Neuronal stem cell (in vitro differentiated cells): ENCODE measurements around the gene LRRC4B.

Source experiments
- DNase-seq: peaks from one replicate; pipeline ENCODE4 v3.0.0-alpha.2; 2013; ENCODE audit warnings: low spot score
- H2AFZ ChIP-seq: one replicate; pipeline ENCODE4 v1.6.1; 2013; ENCODE audit warnings: mild to moderate bottlenecking, low read length, inconsistent platforms
- H2AK5ac ChIP-seq: 2 replicates; pipeline ENCODE4 v1.6.1; 2013; ENCODE audit warnings: low read depth, mild to moderate bottlenecking, inconsistent platforms, low read length, moderate library complexity, mixed read lengths
- H2BK120ac ChIP-seq: 2 replicates; pipeline ENCODE4 v1.6.1; 2013; ENCODE audit warnings: low read depth, mild to moderate bottlenecking, inconsistent platforms, low read length, moderate library complexity, mixed read lengths
- H2BK12ac ChIP-seq: one replicate; pipeline ENCODE4 v1.6.1; 2013; ENCODE audit warnings: low read length, inconsistent platforms
- H2BK15ac ChIP-seq: 2 replicates; pipeline ENCODE4 v1.6.1; 2013; ENCODE audit warnings: mild to moderate bottlenecking, low read length, inconsistent platforms, mixed read lengths
- H2BK5ac ChIP-seq: one replicate; pipeline ENCODE4 v1.6.1; 2013; ENCODE audit warnings: inconsistent platforms, mild to moderate bottlenecking, low read length, moderate library complexity
- H3K14ac ChIP-seq: one replicate; pipeline ENCODE4 v1.6.1; 2013; ENCODE audit warnings: low read length, inconsistent platforms
- H3K18ac ChIP-seq: 2 replicates; pipeline ENCODE4 v1.6.1; 2013; ENCODE audit warnings: low read length, inconsistent platforms
- H3K23ac ChIP-seq: 2 replicates; pipeline ENCODE4 v1.6.1; 2013; ENCODE audit warnings: low read depth, mild to moderate bottlenecking, mixed read lengths, low read length, inconsistent platforms; ENCODE audit not compliant: poor library complexity
- H3K27ac ChIP-seq: replicated peaks from 3 replicates; pipeline ENCODE4 v1.5.1; 2013; ENCODE audit warnings: low read length, inconsistent platforms
- H3K27me3 ChIP-seq, 3 experiments: 2 replicates each; pipeline ENCODE4 v1.6.1; 2013; ENCODE audit warnings: low read length in 3 of 3, mild to moderate bottlenecking in 2 of 3, inconsistent platforms in 1 of 3, low read depth in 1 of 3, mixed read lengths in 1 of 3, moderate library complexity in 1 of 3; ENCODE audit not compliant: control insufficient read depth in 3 of 3, insufficient read depth in 3 of 3
- H3K36me3 ChIP-seq, 2 donors: replicated peaks in 1 of 2; 2 replicates each; pipeline ENCODE4 v1.6.1; 2013; ENCODE audit warnings: low read length in 2 of 2; ENCODE audit not compliant: control insufficient read depth in 2 of 2, insufficient read depth in 2 of 2
- H3K4ac ChIP-seq: 2 replicates; pipeline ENCODE4 v1.6.1; 2013; ENCODE audit warnings: inconsistent platforms, mild to moderate bottlenecking, low read length, moderate library complexity
- H3K4me1 ChIP-seq, 2 donors: 1 replicate in 1 of 2; 2 replicates in 1 of 2; pipeline ENCODE4 v1.6.1; 2013; ENCODE audit warnings: low read length in 2 of 2, low read depth in 1 of 2; ENCODE audit not compliant: control insufficient read depth in 2 of 2, insufficient read depth in 1 of 2
- H3K4me2 ChIP-seq: one replicate; pipeline ENCODE4 v1.6.1; 2013; ENCODE audit warnings: mild to moderate bottlenecking, low read length, inconsistent platforms; ENCODE audit not compliant: insufficient read depth, poor library complexity, severe bottlenecking
- H3K4me3 ChIP-seq, 2 donors: 2 replicates each; pipeline ENCODE4 v1.5.1; 2013; ENCODE audit warnings: low read length in 2 of 2, mild to moderate bottlenecking in 2 of 2, inconsistent platforms in 1 of 2, moderate library complexity in 1 of 2
- H3K79me1 ChIP-seq: one replicate; pipeline ENCODE4 v1.6.1; 2013; ENCODE audit warnings: low read depth, mild to moderate bottlenecking, inconsistent platforms, low read length, moderate library complexity
- H3K9ac ChIP-seq: one replicate; pipeline ENCODE4 v1.6.1; 2013; ENCODE audit warnings: mild to moderate bottlenecking, low read depth, low read length, inconsistent platforms; ENCODE audit not compliant: poor library complexity
- H3K9me3 ChIP-seq, 2 donors: replicated peaks in 1 of 2; 2 replicates each; pipeline versions ENCODE3 to v1.6.1; 2013; ENCODE audit warnings: low read length in 2 of 2, mild to moderate bottlenecking in 2 of 2, inconsistent platforms in 1 of 2, low read depth in 1 of 2, mixed read lengths in 1 of 2, moderate library complexity in 1 of 2; ENCODE audit not compliant: control insufficient read depth in 2 of 2, insufficient read depth in 1 of 2
- H4K8ac ChIP-seq: one replicate; pipeline ENCODE4 v1.6.1; 2013; ENCODE audit warnings: low read depth, mild to moderate bottlenecking, inconsistent platforms, low read length, moderate library complexity
- H4K91ac ChIP-seq: one replicate; pipeline ENCODE4 v1.6.1; 2013; ENCODE audit warnings: low read length, low read depth, mild to moderate bottlenecking, inconsistent platforms; ENCODE audit not compliant: poor library complexity
- WGBS, 2 donors: extraction: QIAGEN DNeasy Blood & Tissue Kit; methylation state at CpG; one replicate each; pipeline ENCODE4 v1.1.7; 2013; ENCODE audit warnings: missing lambda C conversion rate in 2 of 2, mixed read lengths in 1 of 2; ENCODE audit not compliant: insufficient read length in 2 of 2, insufficient replicate concordance in 1 of 2; ENCODE audit errors: extremely low coverage in 2 of 2; 5-methylcytosine and 5-hydroxymethylcytosine counted together

LRRC4B gene

GRCh38 chr19:50481351-50482149 is 86.7 kb downstream of the LRRC4B start:
- Histone ChIP-seq H3K9me3 (peaks cover 14 to 39% of the 10 kb centered on the region in 2 donors), H3K14ac (no peak overlapping the region), H2AK5ac (no peak overlapping the region), H3K36me3 (peaks cover 18 to 39% of the 10 kb centered on the region in 2 donors), H3K4me2 (no peak overlapping the region), H3K23ac (no peak overlapping the region), H3K4ac (no peak overlapping the region), H2AFZ (no peak overlapping the region), H3K4me3 (no peak overlapping the region), H3K4me1 (no peaks in the 10 kb centered on the region), H2BK15ac (no peak overlapping the region), H2BK5ac (peak overlapping the region; percentile 45), H4K8ac (peak overlapping the region; percentile 57), H3K27ac (no peak overlapping the region), H3K9ac (no peak overlapping the region), H2BK12ac (no peak overlapping the region), H2BK120ac (no peak overlapping the region), H3K18ac (no peak overlapping the region), H3K79me1 (peaks cover 5% of the 10 kb centered on the region), H3K27me3 (peaks cover 0 to 3% (median 0%) of the 10 kb centered on the region in 3 experiments), H4K91ac (no peak overlapping the region)
- no peak for DNase-seq
- no CpG with 5 or more reads among the region's 27 CpGs for WGBS, 2 donors

GRCh38 chr19:50480281-50481111 is 87.7 kb downstream of the LRRC4B start:
- H3K9ac ChIP-seq, result no peak overlapping the region
- H4K91ac ChIP-seq, result no peak overlapping the region
- no peak overlapping the region for H2AK5ac ChIP-seq
- H3K4ac ChIP-seq, result no peak overlapping the region
- no peak overlapping the region for H4K8ac ChIP-seq
- no peak overlapping the region for H3K4me2 ChIP-seq
- H2BK120ac ChIP-seq, result no peak overlapping the region
- H2AFZ ChIP-seq, result no peak overlapping the region
- H3K9me3 ChIP-seq, result peaks cover 8 to 35% of the 10 kb centered on the region in 2 donors
- H3K4me1 ChIP-seq, result no peaks in the 10 kb centered on the region
- H2BK5ac ChIP-seq, result peak overlapping the region; percentile 45
- no peak overlapping the region for H3K23ac ChIP-seq
- peaks cover 5% of the 10 kb centered on the region for H3K79me1 ChIP-seq
- H3K18ac ChIP-seq, result peak overlapping the region; percentile 49
- no peak overlapping the region for H3K4me3 ChIP-seq
- H2BK15ac ChIP-seq, result no peak overlapping the region
- no peak overlapping the region for H2BK12ac ChIP-seq
- no CpG with 5 or more reads among the region's 37 CpGs for WGBS, 2 donors
- H3K36me3 ChIP-seq, result peaks cover 18 to 36% of the 10 kb centered on the region in 2 donors
- DNase-seq, result no peak
- H3K27ac ChIP-seq, result no peak overlapping the region
- H3K27me3 ChIP-seq, result peaks cover 0 to 13% (median 0%) of the 10 kb centered on the region in 3 experiments
- no peak overlapping the region for H3K14ac ChIP-seq

GRCh38 chr19:50479761-50480251 is 88.4 kb downstream of the LRRC4B start:
- no peak overlapping the region for H3K4me2 ChIP-seq
- H3K36me3 ChIP-seq, result peaks cover 18 to 36% of the 10 kb centered on the region in 2 donors
- peaks cover 5 to 31% of the 10 kb centered on the region in 2 donors for H3K9me3 ChIP-seq
- H2BK5ac ChIP-seq, result no peak overlapping the region
- no peak overlapping the region for H2BK12ac ChIP-seq
- no peak overlapping the region for H3K14ac ChIP-seq
- peaks cover 5% of the 10 kb centered on the region for H3K79me1 ChIP-seq
- H3K27ac ChIP-seq, result no peak overlapping the region
- H3K23ac ChIP-seq, result no peak overlapping the region
- H3K27me3 ChIP-seq, result peaks cover 0 to 15% (median 0%) of the 10 kb centered on the region in 3 experiments
- H2AK5ac ChIP-seq, result no peak overlapping the region
- H3K18ac ChIP-seq, result no peak overlapping the region
- H2AFZ ChIP-seq, result no peak overlapping the region
- H4K91ac ChIP-seq, result no peak overlapping the region
- no peak overlapping the region for H2BK120ac ChIP-seq
- DNase-seq, result no peak
- H4K8ac ChIP-seq, result no peak overlapping the region
- WGBS, 2 donors, result no CpG with 5 or more reads among the region's 16 CpGs
- no peak overlapping the region for H2BK15ac ChIP-seq
- no peak overlapping the region for H3K4me3 ChIP-seq
- no peak overlapping the region for H3K9ac ChIP-seq
- H3K4ac ChIP-seq, result no peak overlapping the region
- H3K4me1 ChIP-seq, result no peaks in the 10 kb centered on the region
